Measurements from ENCODE around the gene JAKMIP3. TPM values are rescaled to one million over a fixed set of nuclear protein-coding genes. Genes with fewer than 3 reads are reported as not detected.
"Not testable (repeated sequence)": the region's sequence is repeated elsewhere in the genome, so short reads cannot be mapped to it uniquely, and the experiment has no call there.

JAKMIP3 gene
- total RNA-seq, 1 donor from 2014 or later, result 1.1 TPM

- peak; percentile 32 for DNase-seq (ENCODE audit: low spot score)
- no peak for ATAC-seq
- intact Hi-C loops (cut with DNase I), result no loop called here
Observed at GRCh38 chr10:132062116-132062515, 3.6 kb upstream of the JAKMIP3 start.

- intact Hi-C loops (cut with DNase I), result no loop called here
- peak; percentile 47 for DNase-seq (ENCODE audit: low spot score)
- ATAC-seq, result no peak
Observed at GRCh38 chr10:132062641-132063390, 2.9 kb upstream of the JAKMIP3 start.

GRCh38 chr10:132063432-132063831 is 2.3 kb upstream of the JAKMIP3 start:
- ATAC-seq (no peak), DNase-seq (ENCODE audit: low spot score) (no peak)
- intact Hi-C loops (cut with DNase I), result no loop called here

GRCh38 chr10:132064082-132064755 is 1.5 kb upstream of the JAKMIP3 start:
- intact Hi-C loops (cut with DNase I), result no loop called here
- no peak for ATAC-seq
- peak; percentile 49 for DNase-seq (ENCODE audit: low spot score)

- intact Hi-C loops (cut with DNase I), result no loop called here
- ATAC-seq (no peak), DNase-seq (ENCODE audit: low spot score) (peak; percentile 50)
Observed at GRCh38 chr10:132064771-132065437, 842 bp upstream of the JAKMIP3 start.

- peak; percentile 48 for DNase-seq (ENCODE audit: low spot score)
- ATAC-seq, result peak; percentile 48
- intact Hi-C loops (cut with DNase I), result no loop called here
Observed at GRCh38 chr10:132066186-132066585, 440 bp downstream of the JAKMIP3 start.

- intact Hi-C loops (cut with DNase I), result no loop called here
- peak; percentile 34 for DNase-seq (ENCODE audit: low spot score)
- ATAC-seq, result no peak
Observed at GRCh38 chr10:132066812-132067211, 1.1 kb downstream of the JAKMIP3 start.

- intact Hi-C loops (cut with DNase I), result no loop called here
- DNase-seq (ENCODE audit: low spot score) (peak; percentile 15), ATAC-seq (no peak)
Observed at GRCh38 chr10:132068431-132069121, 2.8 kb downstream of the JAKMIP3 start.

- ATAC-seq (no peak), DNase-seq (ENCODE audit: low spot score) (no peak)
- intact Hi-C loops (cut with DNase I), result no loop called here
Observed at GRCh38 chr10:132069122-132069848, 3.5 kb downstream of the JAKMIP3 start.

GRCh38 chr10:132069849-132070182 is 4.1 kb downstream of the JAKMIP3 start:
- no peak for ATAC-seq
- intact Hi-C loops (cut with DNase I), result no loop called here
- no peak for DNase-seq (ENCODE audit: low spot score)

GRCh38 chr10:132070724-132071123 is 5.0 kb downstream of the JAKMIP3 start:
- intact Hi-C loops (cut with DNase I), result no loop called here
- ATAC-seq (no peak), DNase-seq (ENCODE audit: low spot score) (no peak)

GRCh38 chr10:132071667-132072066 is 5.9 kb downstream of the JAKMIP3 start:
- ATAC-seq (no peak), DNase-seq (ENCODE audit: low spot score) (no peak)
- intact Hi-C loops (cut with DNase I), result no loop called here

GRCh38 chr10:132075909-132076577 is 10.3 kb downstream of the JAKMIP3 start:
- no peak for ATAC-seq
- DNase-seq (ENCODE audit: low spot score), result no peak
- intact Hi-C loops (cut with DNase I), result no loop called here

GRCh38 chr10:132076578-132077081 is 10.9 kb downstream of the JAKMIP3 start:
- ATAC-seq, result no peak
- no peak for DNase-seq (ENCODE audit: low spot score)
- intact Hi-C loops (cut with DNase I), result no loop called here

GRCh38 chr10:132077091-132077490 is 11.3 kb downstream of the JAKMIP3 start:
- no peak for ATAC-seq
- intact Hi-C loops (cut with DNase I), result no loop called here
- DNase-seq (ENCODE audit: low spot score), result no peak

GRCh38 chr10:132078746-132079345 is 13.1 kb downstream of the JAKMIP3 start:
- intact Hi-C loops (cut with DNase I), result no loop called here
- peak; percentile 30 for DNase-seq (ENCODE audit: low spot score)
- ATAC-seq, result no peak

GRCh38 chr10:132084384-132084783 is 18.6 kb downstream of the JAKMIP3 start:
- intact Hi-C loops (cut with DNase I); ATAC-seq; DNase-seq (ENCODE audit: low spot score): not testable (repeated sequence)

- ATAC-seq; DNase-seq (ENCODE audit: low spot score); intact Hi-C loops (cut with DNase I): not testable (repeated sequence)
Observed at GRCh38 chr10:132093236-132093635, 27.5 kb downstream of the JAKMIP3 start.
